GM21381 (cell line): Measurements from ENCODE around the gene TFAP2C.
"Not testable (repeated sequence)": the region's sequence is repeated elsewhere in the genome, so short reads cannot be mapped to it uniquely, and the experiment has no call there.

Experiments used
- ATAC-seq: cut with Tn5 transposase; IDR thresholded peaks from one replicate; pipeline ENCODE4 v1.9.1; 2021; ENCODE audit warnings: mild to moderate bottlenecking, moderate library complexity; ENCODE audit not compliant: unreplicated experiment

TFAP2C gene

DNA sequence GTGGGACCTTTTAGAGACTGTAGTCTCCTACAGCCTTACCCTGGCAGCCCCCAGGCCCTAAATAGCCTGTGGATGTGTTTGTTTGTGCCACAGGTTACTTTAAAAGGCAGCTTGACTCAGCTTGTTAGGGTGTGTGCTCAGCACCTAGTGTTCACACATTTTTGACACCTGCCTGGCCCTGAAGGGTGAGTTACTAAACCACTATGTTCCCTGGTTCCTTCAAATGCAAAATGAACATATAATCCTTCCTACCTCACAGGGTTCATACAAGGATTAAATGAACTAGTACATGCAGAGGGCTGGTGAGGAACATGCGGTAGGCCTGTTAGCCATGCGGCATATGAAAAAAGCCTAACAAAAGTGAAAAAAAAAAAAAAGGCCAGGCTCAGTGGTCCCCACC lies 14.9 kb upstream of the TFAP2C start:
- ATAC-seq, result no peak

DNA sequence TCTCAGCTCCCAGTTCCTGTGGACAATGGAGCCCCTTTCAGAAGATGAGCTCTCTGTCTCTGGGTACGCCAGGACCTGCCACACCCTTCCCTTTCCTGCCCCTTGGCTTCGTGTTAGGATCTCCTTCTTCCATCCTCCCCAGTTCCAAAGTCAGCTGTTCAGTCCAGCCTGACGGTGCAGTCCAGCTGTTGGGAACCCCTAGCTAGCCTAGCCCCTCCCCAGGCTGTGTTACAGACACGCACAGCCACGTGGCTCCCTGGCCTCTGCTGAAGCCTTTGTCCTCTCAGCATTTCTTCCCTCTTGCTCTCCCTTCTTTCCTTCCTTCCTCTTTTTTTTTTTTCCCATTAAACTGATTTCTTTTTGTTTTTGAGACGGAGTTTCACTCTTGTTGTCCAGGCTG lies 12.4 kb upstream of the TFAP2C start:
- no peak for ATAC-seq

DNA sequence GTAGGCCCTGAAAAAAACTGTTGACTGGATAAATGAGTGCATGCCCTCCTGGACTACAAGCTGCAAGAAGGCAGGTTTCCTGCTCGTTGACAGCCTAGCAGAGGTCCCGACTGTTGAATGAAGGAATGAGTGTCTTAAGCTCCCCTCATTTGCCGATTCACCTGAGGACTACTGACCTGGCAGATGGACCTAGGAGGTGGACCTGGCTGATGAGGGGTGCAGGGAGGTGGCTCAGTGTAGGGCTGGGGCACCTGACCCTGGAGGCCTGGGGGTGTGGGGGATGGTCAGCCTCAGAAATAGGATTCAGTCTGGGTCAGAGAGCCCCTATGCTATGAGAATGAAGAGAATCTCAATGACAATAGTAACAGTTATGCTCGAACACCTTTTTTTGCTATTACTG lies 11.6 kb upstream of the TFAP2C start:
- no peak for ATAC-seq

DNA sequence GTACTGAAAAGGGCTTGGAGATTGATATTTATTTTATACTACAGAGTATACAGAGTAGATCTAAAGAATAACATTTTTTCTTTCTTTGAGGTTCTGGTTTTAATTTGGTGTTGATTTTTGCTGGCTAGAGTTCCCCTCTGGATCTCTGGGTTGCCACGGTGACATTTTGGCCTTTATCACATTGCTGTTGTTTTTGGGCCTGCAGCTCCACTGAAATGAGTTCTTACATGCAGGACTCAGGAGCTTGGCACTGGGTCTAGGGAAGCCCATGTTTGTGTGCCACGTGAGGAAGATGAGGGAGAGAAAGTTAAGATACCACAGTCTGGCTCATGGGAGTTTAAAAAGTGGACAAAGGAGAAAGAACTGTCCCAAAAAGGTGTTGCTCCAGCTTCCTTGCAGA lies 7.4 kb upstream of the TFAP2C start:
- ATAC-seq, result no peak

DNA sequence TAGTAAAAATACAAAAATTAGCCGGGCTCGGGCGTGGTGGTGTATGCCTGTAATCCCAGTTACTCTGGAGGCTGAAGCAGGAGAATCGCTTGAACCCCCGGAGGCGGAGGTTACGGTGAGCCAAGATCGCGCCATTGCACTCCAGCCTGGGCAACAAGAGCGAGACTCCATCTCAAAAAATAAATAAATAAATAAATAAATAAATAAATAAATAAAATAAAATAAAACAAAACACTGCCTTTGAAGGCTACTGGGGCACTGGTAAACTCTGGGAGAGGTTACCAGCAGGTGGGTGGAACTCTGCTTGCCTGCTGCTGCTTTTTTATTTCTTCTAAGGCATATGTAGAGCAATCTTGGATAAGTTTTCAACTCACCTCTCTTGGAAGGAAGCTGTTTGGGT lies 5.2 kb upstream of the TFAP2C start:
- ATAC-seq, result not testable (repeated sequence)

DNA sequence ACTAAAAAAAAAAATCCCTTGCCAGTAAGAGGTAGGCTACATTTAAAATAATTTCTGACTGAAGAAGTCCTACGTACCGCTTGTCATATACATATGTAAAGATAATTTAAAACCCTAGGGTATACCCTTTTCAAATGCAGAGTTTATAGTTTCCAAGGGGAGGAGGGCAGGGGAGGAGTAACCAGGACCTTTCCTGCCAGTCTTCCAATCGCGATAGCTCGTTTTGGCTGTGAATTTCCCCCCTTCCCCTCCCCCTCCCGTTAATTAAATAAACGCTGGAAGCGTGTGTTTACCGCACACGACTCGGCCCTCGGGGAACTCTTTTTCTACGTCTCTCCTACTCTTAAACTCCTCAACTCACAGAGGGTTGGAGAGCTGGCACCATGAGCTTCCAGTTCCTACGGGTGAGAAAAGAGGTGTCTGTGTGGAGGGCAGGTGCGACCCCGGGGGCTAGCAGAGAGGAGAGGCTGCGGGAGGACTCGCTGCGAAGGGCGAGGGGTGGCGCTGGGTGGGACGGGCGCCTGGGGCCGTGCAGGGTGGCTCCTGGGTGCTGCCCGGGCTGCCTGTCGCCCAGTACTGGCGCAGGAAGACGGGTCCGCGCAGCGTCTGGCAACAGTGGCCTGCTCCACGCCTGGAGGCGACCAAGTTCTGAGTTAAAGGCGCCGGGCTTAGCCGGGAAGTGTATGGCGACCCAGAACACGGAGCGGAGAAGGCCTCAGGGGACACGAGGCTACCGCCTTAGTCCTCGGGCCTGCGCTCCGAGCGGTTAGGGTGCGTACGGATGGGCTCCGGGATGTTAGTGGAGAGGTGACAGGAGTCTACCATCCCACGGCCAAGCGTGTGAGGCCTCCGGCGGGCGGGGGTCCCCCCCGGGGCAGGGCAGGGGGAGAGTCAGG lies 4.1 kb upstream of the TFAP2C start:
- ATAC-seq, result no peak

DNA sequence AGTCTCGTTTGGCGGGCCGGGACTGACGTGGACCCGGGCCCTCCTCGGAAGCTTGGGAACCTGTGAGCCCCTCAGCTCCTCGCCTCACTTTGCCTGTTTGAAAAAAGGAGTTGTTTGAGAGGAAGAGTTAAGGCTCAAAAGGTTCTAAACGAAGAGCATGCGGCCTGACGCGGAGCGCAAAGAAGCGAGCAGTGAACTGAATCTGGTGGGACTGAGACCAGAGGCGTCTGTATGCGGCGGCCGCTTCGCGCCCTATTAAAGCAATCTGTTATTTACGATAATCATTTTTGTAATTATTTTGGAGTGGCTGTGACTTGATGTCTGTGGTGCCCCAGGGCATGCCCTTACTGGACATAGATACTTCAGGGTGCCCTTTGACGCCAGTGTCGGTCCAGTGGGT lies 3.3 kb upstream of the TFAP2C start:
- no peak for ATAC-seq

DNA sequence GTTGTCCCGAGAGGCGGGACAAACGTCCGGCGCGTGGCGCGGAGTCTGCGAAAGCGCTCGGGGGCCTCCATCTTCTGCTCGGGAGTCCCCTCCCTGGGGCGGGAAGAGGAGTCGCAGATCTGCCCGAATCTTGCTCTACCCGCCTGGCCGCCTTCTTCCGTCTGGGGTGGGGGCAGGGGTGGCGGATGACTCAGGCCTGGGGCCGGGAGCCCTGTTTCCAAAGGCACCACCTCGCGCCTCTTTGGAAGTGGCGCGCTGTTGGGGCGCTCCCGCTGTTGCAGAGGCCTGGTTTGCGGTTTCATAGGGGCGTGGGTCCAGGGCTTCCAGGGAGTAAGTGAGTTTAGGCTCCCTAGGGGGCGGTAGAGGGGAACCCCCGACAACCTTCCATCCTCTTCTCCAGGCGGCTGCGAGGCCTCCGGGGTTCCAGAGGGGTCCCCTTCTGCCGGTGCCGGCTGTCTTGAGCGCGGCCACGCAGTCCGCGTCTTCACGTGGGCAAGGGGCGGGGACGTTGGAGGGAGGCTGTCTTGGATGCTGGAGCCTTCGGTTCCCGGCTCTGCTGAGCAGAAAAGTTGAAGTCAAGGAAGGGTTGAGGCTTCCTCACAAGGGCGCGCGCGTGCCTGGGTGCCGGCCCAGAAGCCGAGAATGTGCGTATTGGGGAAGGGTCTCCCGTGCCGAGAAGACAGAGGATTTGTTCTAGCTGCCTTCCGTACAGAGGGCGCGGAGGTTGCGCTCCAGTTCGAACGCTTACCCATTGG lies 2.6 kb upstream of the TFAP2C start:
- no peak for ATAC-seq

DNA sequence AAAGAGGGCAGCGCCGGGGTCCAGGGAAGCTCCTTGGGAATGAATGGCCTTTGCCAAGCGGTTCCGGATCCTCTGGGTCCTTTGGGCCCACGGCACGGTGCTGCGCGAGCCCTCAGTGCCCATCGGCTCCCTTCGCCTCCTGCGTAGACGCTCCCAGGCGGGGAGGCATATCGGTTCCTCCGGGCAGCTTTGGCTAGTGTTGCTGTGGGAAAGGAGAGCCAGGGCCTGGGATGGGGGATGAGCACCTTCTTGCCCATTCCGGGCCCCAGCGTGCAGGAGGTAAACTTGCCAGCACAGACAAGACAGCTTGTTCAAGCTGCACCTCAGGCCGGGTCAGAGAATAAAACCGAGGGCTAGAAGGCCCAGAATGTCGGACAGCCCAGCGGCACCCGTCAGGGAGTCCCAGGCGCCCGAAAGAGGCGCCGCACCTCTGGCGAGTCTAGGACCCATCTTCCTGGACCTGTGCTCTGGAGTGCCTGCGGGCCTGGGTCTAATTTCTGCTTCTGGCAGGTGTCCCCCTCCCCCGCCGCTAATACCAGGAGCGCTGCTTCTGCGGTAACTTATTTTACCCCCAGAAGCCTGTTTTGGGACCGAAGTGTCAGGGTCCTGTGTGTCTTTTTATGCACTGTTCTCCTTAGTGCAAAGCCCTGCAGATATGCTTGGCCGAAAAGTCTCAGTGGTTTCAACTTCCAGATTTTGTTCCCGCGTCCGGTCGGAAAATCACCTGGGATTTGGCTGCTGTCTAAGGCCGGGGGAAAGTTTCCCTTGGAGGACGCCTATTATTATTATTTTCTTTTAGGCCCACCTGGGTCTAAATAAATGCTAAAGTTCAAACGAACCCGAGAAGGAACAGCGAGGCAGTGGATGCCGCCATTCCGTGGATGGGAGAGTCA lies 1.7 kb upstream of the TFAP2C start:
- ATAC-seq, result no peak

DNA sequence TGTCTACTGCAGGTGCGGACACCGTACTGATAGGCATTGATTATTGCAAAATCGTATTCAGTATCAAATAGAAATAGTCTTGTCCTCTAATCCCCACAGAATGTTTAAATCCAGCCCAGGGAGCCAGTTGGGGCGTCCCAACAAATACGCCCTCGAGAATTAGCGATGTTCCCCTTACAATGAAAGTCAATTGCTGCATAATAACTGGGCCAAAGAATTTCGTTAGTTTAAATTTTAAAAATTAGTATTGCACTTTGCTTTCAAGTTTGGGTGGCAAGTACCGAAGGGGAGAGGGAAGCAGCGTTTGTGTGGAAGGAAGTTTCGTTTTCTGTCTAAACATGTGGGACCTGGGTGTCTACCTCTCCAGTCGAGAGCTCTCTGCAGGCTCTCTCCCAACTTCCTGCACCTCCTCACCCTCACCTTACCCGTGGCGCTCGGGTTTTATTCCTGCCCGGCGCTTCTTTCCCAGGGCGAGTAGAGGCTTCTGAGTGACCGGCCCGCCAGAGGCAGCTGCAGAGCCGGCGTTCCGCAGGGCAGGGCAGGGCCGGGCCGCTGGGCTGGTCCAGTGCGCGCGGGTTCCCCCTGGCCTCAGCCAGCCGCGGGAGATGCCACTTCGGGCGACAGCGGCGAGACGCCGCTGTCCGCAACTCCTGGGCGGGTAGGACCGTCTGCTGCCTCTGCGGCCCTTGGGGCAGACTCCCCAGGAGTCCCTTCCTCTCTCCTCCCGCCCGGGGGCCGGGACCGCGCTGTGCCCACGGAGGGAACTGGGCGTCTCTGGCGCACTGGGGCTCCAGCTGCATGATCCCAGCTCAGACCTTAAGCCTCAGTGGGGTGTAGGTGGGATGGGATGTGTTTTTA lies 862 bp upstream of the TFAP2C start:
- no peak for ATAC-seq

DNA sequence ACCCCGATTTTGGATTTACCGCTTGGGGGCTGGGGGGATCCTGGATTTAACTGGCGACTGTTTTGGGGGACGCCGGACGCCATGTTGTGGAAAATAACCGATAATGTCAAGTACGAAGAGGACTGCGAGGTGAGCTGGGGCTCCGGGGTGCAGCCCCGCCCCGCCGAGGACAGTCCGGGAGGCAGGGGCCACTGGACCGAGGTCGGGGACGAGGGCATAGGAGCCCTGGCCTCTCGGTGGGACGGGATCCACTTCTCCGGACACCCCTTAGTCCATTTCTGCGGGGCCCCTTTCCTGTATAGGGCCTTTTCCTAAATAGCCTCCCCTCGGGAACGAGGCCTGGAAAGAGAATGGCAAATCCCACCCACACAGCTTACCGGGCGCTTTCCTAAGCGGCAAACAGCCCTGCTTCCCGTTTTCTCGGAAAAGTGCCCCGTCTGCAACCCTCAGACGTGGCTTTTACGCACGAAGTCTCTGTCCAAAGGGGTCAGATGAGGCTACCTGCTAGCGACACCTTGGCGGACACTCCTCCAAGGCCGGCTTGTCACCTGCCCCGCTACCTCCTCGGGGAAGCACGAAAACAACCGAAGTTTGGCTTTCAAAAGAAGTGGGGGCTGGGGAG lies 469 bp downstream of the TFAP2C start:
- no peak for ATAC-seq

DNA sequence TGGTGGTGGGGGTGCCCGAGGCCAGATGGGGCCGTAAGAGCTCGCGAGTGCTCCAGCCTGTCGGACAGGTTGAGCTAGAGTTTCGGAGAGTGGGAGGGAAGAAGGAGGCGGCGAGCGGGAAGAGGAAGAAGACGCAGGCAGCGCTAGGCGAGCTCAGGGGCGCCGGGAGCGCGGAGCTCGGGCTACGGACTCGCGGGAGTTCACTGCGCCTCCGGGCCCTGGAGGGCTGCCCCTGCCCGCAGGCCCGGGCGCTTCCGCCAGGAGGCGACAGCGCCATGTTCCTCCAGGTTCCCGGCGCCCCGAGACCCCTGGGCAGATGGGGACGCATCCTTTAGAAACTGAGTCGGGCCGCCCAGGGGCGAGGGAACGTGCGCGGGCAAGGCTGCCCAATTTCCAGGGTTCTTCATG lies 984 bp downstream of the TFAP2C start:
- no peak for ATAC-seq

DNA sequence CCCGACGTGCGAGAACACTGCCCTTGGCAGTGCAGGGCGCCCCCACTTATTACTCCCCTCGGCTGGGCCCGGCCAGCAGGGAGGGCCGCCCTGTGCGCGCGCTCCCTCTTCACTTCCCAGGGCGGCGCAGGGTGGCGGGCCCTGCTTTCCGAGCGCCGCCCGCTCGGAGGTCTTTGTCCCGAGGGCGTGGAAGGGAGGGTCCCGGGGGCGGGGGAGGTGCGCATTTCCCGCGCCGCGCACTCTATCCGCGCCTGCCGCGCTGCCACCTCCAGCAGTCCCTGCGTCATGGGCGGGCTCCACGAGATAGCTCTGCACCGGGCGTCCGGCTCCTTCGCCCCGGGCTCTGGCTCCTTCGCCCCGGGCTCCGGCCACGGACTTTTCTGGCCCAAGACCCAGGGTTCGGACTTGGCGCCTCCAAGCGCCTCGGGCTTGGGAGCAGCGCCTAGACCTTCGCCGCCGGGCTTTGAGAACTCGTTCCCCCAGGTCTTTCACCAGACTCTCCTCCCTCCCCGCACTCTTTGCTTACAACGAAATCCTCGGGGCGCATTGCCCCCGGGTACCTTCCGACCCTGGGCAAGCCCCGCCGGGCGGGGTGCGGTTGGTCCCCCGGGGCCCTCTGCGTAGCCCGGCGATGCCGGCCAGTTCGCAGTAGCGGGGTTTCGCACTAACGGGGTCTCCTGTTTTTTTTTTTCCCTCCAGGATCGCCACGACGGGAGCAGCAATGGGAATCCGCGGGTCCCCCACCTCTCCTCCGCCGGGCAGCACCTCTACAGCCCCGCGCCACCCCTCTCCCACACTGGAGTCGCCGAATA lies 1.6 kb downstream of the TFAP2C start:
- ATAC-seq, result no peak

DNA sequence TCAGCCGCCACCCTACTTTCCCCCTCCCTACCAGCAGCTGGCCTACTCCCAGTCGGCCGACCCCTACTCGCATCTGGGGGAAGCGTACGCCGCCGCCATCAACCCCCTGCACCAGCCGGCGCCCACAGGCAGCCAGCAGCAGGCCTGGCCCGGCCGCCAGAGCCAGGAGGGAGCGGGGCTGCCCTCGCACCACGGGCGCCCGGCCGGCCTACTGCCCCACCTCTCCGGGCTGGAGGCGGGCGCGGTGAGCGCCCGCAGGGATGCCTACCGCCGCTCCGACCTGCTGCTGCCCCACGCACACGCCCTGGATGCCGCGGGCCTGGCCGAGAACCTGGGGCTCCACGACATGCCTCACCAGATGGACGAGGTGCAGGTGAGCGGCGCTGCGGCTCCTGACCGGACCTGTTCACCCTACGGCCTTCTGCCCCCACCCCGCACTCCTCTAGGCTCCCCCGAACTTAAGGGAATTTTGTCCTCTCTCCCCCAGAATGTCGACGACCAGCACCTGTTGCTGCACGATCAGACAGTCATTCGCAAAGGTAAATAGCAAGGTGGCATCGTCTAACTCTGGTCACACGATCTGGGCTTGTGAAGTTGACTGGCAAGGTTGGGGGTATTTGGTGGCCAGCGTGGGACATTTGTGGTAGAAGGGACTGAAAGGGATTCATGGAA lies 2.3 kb downstream of the TFAP2C start:
- no peak for ATAC-seq

DNA sequence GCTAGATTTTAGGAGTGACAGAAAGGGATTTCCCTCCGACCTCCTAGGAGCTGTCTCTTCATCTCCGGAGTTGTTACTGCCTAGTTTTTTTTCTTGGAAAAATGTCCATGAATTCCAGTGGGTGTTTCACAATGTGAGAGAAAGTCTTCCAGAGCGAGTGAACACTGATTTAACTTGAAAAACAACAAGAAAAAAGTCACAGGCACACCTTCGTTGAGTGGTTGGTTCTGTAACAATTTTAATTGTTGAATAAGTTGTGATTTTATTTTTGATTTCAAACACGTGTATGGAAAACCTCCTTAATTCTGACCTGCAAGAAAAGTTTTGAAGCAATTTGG lies 2.9 kb downstream of the TFAP2C start:
- ATAC-seq, result no peak

DNA sequence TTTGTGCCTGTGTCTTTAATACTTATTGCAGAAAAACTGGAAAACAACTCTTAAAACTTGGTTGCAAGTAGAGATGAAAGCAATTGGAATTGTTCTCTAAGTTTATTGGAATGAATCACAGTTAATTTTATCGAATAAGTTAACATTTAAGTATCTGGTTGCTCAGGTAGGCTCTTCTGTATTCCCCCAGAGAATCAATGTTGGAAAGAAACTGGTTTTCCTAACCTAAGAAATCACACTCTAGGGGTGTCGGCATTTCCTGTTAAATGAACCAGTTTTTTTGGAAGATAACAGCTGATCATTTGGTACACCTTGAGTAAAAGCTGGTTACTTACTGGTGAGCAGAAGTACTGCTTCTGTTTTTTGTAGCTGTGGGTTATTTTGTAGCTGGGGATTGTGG lies 5.2 kb downstream of the TFAP2C start:
- ATAC-seq, result no peak

DNA sequence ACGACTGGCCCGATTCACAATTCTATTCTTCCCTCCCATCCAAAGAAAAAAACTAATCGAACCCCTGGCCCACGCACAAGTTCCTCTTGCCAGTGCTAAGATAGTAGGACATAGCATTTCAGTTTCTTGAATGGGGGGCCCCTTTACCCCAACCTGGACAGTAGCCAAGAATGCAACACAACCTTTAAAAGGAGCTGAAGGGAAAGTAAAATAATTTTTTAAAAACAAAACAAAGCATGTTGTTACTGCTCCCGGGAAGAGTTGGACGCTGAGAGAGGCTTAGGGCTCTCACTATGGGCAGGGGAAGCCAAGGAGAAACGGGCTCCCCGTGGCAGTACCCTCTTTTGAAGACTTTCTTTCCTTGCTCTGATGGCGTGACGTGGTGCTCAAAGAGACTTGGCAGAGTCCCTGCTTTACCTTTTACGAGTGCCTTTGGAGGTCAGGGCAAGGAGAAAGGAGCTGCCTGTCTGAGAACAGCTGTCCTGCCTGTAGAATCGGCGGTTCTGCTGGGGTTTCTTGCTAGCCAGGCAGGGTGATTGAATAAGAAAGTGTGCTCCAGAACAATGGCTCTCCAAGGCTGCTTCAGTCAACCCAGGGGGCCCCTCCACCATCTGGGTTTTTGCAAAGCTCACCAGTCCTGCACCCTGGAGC lies 5.8 kb downstream of the TFAP2C start:
- no peak for ATAC-seq

DNA sequence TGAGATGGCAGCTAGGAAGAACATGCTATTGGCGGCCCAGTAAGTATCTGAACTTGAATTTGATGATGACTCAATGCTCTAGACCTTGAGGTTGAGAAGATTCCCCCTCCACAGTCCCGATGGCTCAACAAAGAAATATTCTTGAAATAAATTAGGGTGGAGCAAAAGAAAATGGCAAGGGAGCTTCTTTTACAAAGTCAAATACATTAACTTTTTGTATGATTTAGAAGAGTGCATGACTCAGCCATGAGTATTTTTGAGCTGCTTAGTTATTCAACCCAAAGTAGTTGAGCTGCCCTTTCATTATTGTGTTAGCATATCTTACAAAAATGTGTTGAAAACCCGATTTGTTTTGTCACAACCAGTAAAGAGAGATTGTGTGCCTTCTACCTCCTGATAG lies 7.6 kb downstream of the TFAP2C start:
- ATAC-seq, result no peak
